GM19452 (cell line): ENCODE data around the gene RAP1A.
"Not testable (repeated sequence)": the region's sequence is repeated elsewhere in the genome, so short reads cannot be mapped to it uniquely, and the experiment has no call there.

Source experiments
- ATAC-seq: cut with Tn5 transposase; IDR thresholded peaks from one replicate; pipeline ENCODE4 v1.9.1; 2021; ENCODE audit not compliant: unreplicated experiment

Gene RAP1A

GRCh38 chr1:111628153-111628552 lies 8.6 kb downstream of the RAP1A start:
- ATAC-seq: no peak

- ATAC-seq: no peak
Measured at GRCh38 chr1:111629190-111629954, 9.8 kb downstream of the RAP1A start.

- no peak for ATAC-seq
Measured at GRCh38 chr1:111630567-111630966, 11.0 kb downstream of the RAP1A start.

- ATAC-seq: no peak
Measured at GRCh38 chr1:111631502-111631901, 11.9 kb downstream of the RAP1A start.

- ATAC-seq: not testable (repeated sequence)
Measured at GRCh38 chr1:111632771-111633170, 13.2 kb downstream of the RAP1A start.

- no peak for ATAC-seq
Measured at GRCh38 chr1:111633736-111634247, 14.2 kb downstream of the RAP1A start.

- ATAC-seq: no peak
Measured at GRCh38 chr1:111635324-111636009, 15.9 kb downstream of the RAP1A start.

- no peak for ATAC-seq
Measured at GRCh38 chr1:111638320-111638719, 18.7 kb downstream of the RAP1A start.

GRCh38 chr1:111639602-111640198 lies 20.1 kb downstream of the RAP1A start:
- no peak for ATAC-seq

- no peak for ATAC-seq
Measured at GRCh38 chr1:111643097-111643496, 23.5 kb downstream of the RAP1A start.

GRCh38 chr1:111643696-111644095 lies 24.1 kb downstream of the RAP1A start:
- no peak for ATAC-seq

- no peak for ATAC-seq
Measured at GRCh38 chr1:111644506-111644905, 24.9 kb downstream of the RAP1A start.

- ATAC-seq: no peak
Measured at GRCh38 chr1:111647736-111648135, 28.1 kb downstream of the RAP1A start.

- ATAC-seq: no peak
Measured at GRCh38 chr1:111648806-111649205, 29.2 kb downstream of the RAP1A start.

- no peak for ATAC-seq
Measured at GRCh38 chr1:111649227-111649626, 29.6 kb downstream of the RAP1A start.

GRCh38 chr1:111649648-111650047 lies 30.1 kb downstream of the RAP1A start:
- ATAC-seq: no peak

- no peak for ATAC-seq
Measured at GRCh38 chr1:111653709-111654108, 34.1 kb downstream of the RAP1A start.

- no peak for ATAC-seq
Measured at GRCh38 chr1:111654839-111655238, 35.2 kb downstream of the RAP1A start.

GRCh38 chr1:111656086-111657017 lies 36.8 kb downstream of the RAP1A start:
- no peak for ATAC-seq

GRCh38 chr1:111658622-111659021 lies 39.0 kb downstream of the RAP1A start:
- ATAC-seq: no peak
